ENCODE measurements around the gene ZBTB3.
"Not testable (repeated sequence)": the region's sequence is repeated elsewhere in the genome, so short reads cannot be mapped to it uniquely, and the experiment has no call there.

ZBTB3 gene

GRCh38 chr11:62713343-62713742 lies 40.6 kb downstream of the ZBTB3 start:
- DNase-seq, result no peak

GRCh38 chr11:62712861-62713260 lies 41.1 kb downstream of the ZBTB3 start:
- no peak for DNase-seq

- no peak for DNase-seq
These were observed 41.6 kb downstream of the ZBTB3 start for GRCh38 chr11:62712276-62712812.

GRCh38 chr11:62710001-62710345 lies 44.0 kb downstream of the ZBTB3 start:
- DNase-seq, result no peak

- DNase-seq, result no peak
These were observed 44.5 kb downstream of the ZBTB3 start for GRCh38 chr11:62709247-62710000.

- no peak for DNase-seq
These were observed 45.2 kb downstream of the ZBTB3 start for GRCh38 chr11:62708793-62709192.

- no peak for DNase-seq
These were observed 45.6 kb downstream of the ZBTB3 start for GRCh38 chr11:62708392-62708791.

- DNase-seq, result no peak
These were observed 46.6 kb downstream of the ZBTB3 start, which contains the start of the genes BSCL2 and GNG3 for GRCh38 chr11:62707277-62707861. TSS of gene BSCL2 (minus strand) at chr11:62707424. CDS start at chr11:62707195, 229 bp downstream. TSS of gene GNG3 (plus strand) at chr11:62707676. CDS start at chr11:62708296, 620 bp downstream.

GRCh38 chr11:62706850-62707247 lies 47.1 kb downstream of the ZBTB3 start:
- no peak for DNase-seq

GRCh38 chr11:62705880-62706849 lies 47.8 kb downstream of the ZBTB3 start:
- DNase-seq, result peak; percentile 93

- DNase-seq, result no peak
These were observed 48.5 kb downstream of the ZBTB3 start for GRCh38 chr11:62705413-62705812.

GRCh38 chr11:62703921-62704320 lies 50.0 kb downstream of the ZBTB3 start:
- not testable (repeated sequence) for DNase-seq

- DNase-seq, result no peak
These were observed 51.7 kb downstream of the ZBTB3 start for GRCh38 chr11:62702246-62702645.

Measured in NCI-H446 treated with DMSO at 0.1 percent for 48 hours (cell line).